Esophagus squamous epithelium (tissue), 4 donors: ENCODE data around the gene ABHD1.

Experiments used
- POLR2A ChIP-seq, 4 donors: fragments of 450-650 bp; IDR thresholded peaks; one replicate each; pipeline ENCODE4 v1.6.1; 2017; ENCODE audit warnings: antibody characterized with exemption in 4 of 4, mild to moderate bottlenecking in 4 of 4, moderate library complexity in 3 of 4
- TF ChIP-seq, protein P1 (sequence below), 6 experiments: fragments of 450-650 bp in 4 of 6; fragments of 200-600 bp in 2 of 6; sonication (generic) in 2 of 6; IDR thresholded peaks; one replicate each; pipeline ENCODE4 v1.5.1; 2016 to 2019; ENCODE audit warnings: antibody characterized with exemption in 6 of 6, mild to moderate bottlenecking in 4 of 6, moderate library complexity in 4 of 6

DNA sequence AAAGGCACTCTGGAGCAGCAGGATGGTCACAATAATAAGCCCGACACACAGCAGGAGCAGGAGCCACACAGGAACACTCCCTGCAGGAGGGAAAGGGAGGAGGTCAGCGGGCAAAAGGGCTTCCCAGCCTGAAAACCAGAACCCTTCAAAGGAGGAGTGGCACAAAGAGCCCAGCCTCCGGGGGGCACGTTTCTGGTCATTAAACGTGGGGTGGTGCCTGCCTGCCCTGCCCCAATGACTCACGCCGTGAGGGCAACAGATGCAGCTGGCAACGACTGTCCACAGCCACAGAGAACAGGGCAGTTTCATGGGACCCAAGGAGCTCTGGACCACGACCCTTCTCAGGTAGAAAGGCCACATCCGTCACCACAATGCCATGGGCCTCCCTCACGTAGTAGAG is 7.8 kb downstream of the ABHD1 start:
- no peak for TF ChIP-seq POLR2A (IDR thresholded peaks at IDR 0.05)
- TF ChIP-seq, protein P1, sequence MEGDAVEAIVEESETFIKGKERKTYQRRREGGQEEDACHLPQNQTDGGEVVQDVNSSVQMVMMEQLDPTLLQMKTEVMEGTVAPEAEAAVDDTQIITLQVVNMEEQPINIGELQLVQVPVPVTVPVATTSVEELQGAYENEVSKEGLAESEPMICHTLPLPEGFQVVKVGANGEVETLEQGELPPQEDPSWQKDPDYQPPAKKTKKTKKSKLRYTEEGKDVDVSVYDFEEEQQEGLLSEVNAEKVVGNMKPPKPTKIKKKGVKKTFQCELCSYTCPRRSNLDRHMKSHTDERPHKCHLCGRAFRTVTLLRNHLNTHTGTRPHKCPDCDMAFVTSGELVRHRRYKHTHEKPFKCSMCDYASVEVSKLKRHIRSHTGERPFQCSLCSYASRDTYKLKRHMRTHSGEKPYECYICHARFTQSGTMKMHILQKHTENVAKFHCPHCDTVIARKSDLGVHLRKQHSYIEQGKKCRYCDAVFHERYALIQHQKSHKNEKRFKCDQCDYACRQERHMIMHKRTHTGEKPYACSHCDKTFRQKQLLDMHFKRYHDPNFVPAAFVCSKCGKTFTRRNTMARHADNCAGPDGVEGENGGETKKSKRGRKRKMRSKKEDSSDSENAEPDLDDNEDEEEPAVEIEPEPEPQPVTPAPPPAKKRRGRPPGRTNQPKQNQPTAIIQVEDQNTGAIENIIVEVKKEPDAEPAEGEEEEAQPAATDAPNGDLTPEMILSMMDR (IDR thresholded peaks at IDR 0.05): no peak
